ENCODE results near the gene CBARP. TPM values are rescaled to one million over a fixed set of nuclear protein-coding genes. Genes with fewer than 3 reads are reported as not detected.

CBARP gene, protein sequence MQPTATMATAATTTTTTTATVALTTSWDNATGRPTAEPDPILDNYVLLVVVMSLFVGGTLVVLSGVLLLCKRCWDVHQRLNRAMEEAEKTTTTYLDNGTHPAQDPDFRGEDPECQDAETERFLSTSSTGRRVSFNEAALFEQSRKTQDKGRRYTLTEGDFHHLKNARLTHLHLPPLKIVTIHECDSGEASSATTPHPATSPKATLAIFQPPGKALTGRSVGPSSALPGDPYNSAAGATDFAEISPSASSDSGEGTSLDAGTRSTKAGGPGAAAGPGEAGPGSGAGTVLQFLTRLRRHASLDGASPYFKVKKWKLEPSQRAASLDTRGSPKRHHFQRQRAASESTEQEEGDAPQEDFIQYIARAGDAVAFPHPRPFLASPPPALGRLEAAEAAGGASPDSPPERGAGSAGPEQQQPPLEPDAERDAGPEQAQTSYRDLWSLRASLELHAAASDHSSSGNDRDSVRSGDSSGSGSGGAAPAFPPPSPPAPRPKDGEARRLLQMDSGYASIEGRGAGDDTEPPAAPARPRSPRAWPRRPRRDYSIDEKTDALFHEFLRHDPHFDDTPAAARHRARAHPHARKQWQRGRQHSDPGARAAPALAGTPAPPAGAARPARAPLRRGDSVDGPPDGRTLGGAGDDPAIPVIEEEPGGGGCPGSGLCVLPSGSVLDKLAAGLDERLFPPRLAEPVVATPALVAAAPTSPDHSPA
- total RNA-seq (2014; rRNA removed; shearing (Covaris generic)) = 2.1 and 3.9 TPM in 2 replicates

GRCh38 chr19:1237754-1238368 is at the start of gene CBARP:
CBARP (minus strand) TSS chr19:1238005; CDS start chr19:1236100, 1,905 bp downstream.

DNA sequence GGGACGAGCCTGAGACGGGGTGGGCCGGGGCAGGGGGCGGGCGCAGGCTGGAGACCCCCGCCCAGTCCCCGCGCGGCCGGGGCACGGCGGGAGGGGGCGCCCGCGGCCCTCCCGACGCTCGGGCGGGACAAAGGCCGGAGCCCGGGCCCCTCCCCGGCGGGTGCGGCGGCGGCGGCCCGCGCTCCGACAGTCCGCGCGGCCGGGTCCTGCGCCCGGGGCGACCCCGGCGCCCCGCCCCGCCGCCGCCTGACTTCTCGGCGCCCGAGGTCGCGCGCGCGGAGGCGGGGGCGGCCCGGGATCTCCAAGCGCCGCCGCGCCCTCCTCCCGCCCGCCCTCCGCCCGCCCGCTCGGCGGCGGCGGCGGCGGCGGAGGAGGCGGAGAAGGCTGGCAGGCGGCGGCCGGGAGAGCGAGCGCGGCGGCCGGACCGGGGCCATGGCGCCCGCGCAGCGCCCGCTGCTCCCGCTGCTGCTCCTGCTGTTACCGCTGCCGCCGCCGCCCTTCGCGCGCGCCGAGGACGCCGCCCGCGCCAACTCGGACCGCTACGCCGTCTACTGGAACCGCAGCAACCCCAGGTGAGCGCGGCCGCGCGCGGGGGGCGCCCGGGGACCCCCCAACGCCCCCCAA is 48.0 kb upstream of the CBARP start, which contains the start of gene EFNA2:
EFNA2 (plus strand) TSS at position 137 of the 624 bp plus-strand sequence; CDS start at position 433, 296 bp downstream.

GRCh38 chr19:1275260-1275975 is 37.6 kb upstream of the CBARP start, which contains the start of gene FAM174C:
FAM174C (plus strand) TSS chr19:1275530; CDS start chr19:1275550, 20 bp downstream.

GRCh38 chr19:1269065-1269477 is 31.3 kb upstream of the CBARP start, which contains the start of gene CIRBP:
CIRBP (plus strand) TSS chr19:1269332; CDS start chr19:1270934, 1,602 bp downstream.

GRCh38 chr19:1248139-1248785 is 10.5 kb upstream of the CBARP start, which contains the start of gene MIDN:
MIDN (plus strand) TSS chr19:1248583; CDS start chr19:1250297, 1,714 bp downstream.

DNA sequence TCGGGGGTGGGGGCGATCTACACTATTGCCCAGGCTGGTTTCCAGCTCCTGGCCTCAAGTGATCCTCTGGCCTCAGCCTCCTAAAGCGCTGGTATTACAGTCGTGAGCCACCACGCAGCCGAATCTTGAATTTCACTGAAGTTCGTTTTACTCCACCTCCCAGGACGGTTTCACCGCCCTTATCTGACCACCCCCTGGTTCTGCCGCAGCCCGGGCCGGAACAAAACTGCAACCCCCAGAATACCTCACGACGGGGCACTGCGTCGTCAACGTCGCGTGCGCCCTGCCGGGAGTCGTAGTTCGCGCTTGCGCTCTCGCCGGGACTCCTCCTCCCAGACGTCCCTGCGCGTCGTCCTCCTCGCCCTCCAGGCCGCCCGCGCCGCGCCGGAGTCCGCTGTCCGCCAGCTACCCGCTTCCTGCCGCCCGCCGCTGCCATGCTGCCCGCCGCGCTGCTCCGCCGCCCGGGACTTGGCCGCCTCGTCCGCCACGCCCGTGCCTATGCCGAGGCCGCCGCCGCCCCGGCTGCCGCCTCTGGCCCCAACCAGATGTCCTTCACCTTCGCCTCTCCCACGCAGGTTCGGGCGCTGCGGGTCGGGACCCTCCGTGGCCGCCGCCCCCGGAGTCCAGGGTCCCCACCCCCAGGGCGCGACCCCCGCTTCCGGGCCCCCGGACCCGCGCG is 3.8 kb upstream of the CBARP start, which contains the start of gene ATP5F1D:
ATP5F1D (plus strand) TSS at position 335 of the 679 bp plus-strand sequence; CDS start at position 435, 100 bp downstream.

DNA sequence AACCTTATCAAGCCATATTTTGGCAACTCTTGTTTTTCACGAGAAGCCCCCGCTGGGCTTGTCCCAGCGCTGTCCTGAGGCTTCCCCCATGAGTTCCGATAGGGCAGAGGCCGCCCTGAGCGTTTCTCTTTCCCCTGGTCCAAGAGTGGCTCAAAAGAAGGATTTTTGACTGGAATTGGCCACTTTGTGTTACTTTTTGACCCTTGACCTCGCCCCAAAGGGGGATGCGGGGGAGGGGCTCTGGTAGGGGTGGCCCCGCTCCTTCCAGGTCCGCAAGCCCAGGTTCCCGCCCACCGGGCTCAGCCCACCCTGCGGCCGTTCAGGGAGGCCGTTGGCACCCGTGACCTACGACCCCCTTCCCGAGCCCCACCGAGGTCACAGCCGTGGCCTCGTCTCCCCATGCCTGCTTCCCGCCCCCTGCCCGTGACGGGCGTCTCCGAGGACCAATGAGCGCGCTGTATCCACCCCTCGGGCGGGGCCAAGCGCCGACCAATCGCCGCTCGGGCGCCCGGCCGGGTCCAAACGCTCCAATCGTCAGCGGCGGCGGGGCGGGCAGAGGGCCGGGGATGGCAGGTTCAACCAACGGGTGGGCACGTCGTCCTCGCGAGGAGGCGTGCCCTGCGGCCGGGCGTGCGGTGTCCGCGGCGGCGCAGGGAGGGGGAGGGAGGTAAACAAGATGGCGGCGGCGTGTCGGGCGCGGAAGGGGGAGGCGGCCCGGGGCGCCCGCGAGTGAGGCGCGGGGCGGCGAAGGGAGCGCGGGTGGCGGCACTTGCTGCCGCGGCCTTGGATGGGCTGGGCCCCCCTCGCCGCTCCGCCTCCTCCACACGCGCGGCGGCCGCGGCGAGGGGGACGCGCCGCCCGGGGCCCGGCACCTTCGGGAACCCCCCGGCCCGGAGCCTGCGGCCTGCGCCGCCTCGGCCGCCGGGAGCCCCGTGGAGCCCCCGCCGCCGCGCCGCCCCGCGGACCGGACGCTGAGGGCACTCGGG is 32.4 kb downstream of the CBARP start, which contains the start of gene STK11:
STK11 (plus strand) TSS at position 665 of the 986 bp plus-strand sequence. CDS start 1,136 bp downstream, outside the sequence.

Other genes starting within 250 kb of the CBARP start
- not detected in 2 replicates for gene GRIN3B, start 237.6 kb downstream of the CBARP start, total RNA-seq (2014; rRNA removed; shearing (Covaris generic))
- 84.4 and 91.2 TPM in 2 replicates for gene TMEM259, start 216.9 kb downstream of the CBARP start, total RNA-seq (2014; rRNA removed; shearing (Covaris generic))
- gene RNU6-2, start 216.5 kb downstream of the CBARP start, total RNA-seq (2014; rRNA removed; shearing (Covaris generic)) = not detected in 2 replicates
- 62.3 and 63.6 TPM in 2 replicates for gene CNN2, start 211.4 kb downstream of the CBARP start, total RNA-seq (2014; rRNA removed; shearing (Covaris generic))
- gene ABCA7, start 197.9 kb downstream of the CBARP start, total RNA-seq (2014; rRNA removed; shearing (Covaris generic)) = 4.0 and 4.8 TPM in 2 replicates
- gene ARHGAP45, start 170.8 kb downstream of the CBARP start, total RNA-seq (2014; rRNA removed; shearing (Covaris generic)) = 9.0 and 12.4 TPM in 2 replicates
- gene POLR2E, start 142.6 kb downstream of the CBARP start, total RNA-seq (2014; rRNA removed; shearing (Covaris generic)) = 101 and 102 TPM in 2 replicates
- gene GPX4, start 134.0 kb downstream of the CBARP start, total RNA-seq (2014; rRNA removed; shearing (Covaris generic)) = 308 and 310 TPM in 2 replicates
- gene SBNO2, start 63.7 kb downstream of the CBARP start, total RNA-seq (2014; rRNA removed; shearing (Covaris generic)) = 55.9 and 64.7 TPM in 2 replicates
- 43.7 and 46.0 TPM in 2 replicates for gene STK11, start 32.2 kb downstream of the CBARP start, total RNA-seq (2014; rRNA removed; shearing (Covaris generic))
- 58.3 and 78.6 TPM in 2 replicates for gene ATP5F1D, start 3.7 kb upstream of the CBARP start, total RNA-seq (2014; rRNA removed; shearing (Covaris generic))
- 11.2 and 13.6 TPM in 2 replicates for gene MIDN, start 10.6 kb upstream of the CBARP start, total RNA-seq (2014; rRNA removed; shearing (Covaris generic))
- gene CIRBP, start 31.3 kb upstream of the CBARP start, total RNA-seq (2014; rRNA removed; shearing (Covaris generic)) = 180 and 209 TPM in 2 replicates
- gene FAM174C, start 37.5 kb upstream of the CBARP start, total RNA-seq (2014; rRNA removed; shearing (Covaris generic)) = 50.3 and 76.0 TPM in 2 replicates
- gene EFNA2, start 47.9 kb upstream of the CBARP start, total RNA-seq (2014; rRNA removed; shearing (Covaris generic)) = not detected in 2 replicates
- gene NDUFS7, start 145.9 kb upstream of the CBARP start, total RNA-seq (2014; rRNA removed; shearing (Covaris generic)) = 80.9 and 92.5 TPM in 2 replicates
- gene GAMT, start 163.5 kb upstream of the CBARP start, total RNA-seq (2014; rRNA removed; shearing (Covaris generic)) = 47.7 and 51.0 TPM in 2 replicates
- 154 and 161 TPM in 2 replicates for gene DAZAP1, start 169.6 kb upstream of the CBARP start, total RNA-seq (2014; rRNA removed; shearing (Covaris generic))
- gene RPS15, start 200.4 kb upstream of the CBARP start, total RNA-seq (2014; rRNA removed; shearing (Covaris generic)) = 1,695 and 1,967 TPM in 2 replicates
- gene APC2, start 212.1 kb upstream of the CBARP start, total RNA-seq (2014; rRNA removed; shearing (Covaris generic)) = 0.45 and 1.1 TPM in 2 replicates
- gene C19orf25, start 241.2 kb upstream of the CBARP start, total RNA-seq (2014; rRNA removed; shearing (Covaris generic)) = 31.7 and 31.9 TPM in 2 replicates

Measured in A375 (cell line).